Endothelial cell of umbilical vein (primary cell): ENCODE results near the gene SLC25A21. TPM values are rescaled to one million over a fixed set of nuclear protein-coding genes. Genes with fewer than 3 reads are reported as not detected.
"Not testable (repeated sequence)": the region's sequence is repeated elsewhere in the genome, so short reads cannot be mapped to it uniquely, and the experiment has no call there.

Source experiments
- BruUV-seq: library from RNA; stranded (reverse); fragments of 400-500 nt; replicated peaks from 2 replicates; lab custom pipeline; 2021; lab: Mats Ljungman, UMichigan
- CTCF ChIA-PET: fragments of 300-600, 350-600 bp; sonication (Branson Sonifier 250); formaldehyde crosslinking; loops from one replicate; lab custom pipeline; 2021; ENCODE audit warnings: antibody characterized with exemption, inconsistent platforms; lab: Charles Lee
- POLR2A ChIA-PET: fragments of 300-600, 350-600 bp; sonication (Branson Sonifier 250); formaldehyde crosslinking; loops from one replicate; lab custom pipeline; 2021; ENCODE audit warnings: antibody characterized with exemption, inconsistent platforms; lab: Charles Lee
- DNase-seq: peaks from one replicate; pipeline ENCODE4 v3.0.0-alpha.2; 2011; ENCODE audit warnings: low read depth, low spot score
- FAIRE-seq: peaks from 2 replicates; lab custom pipeline; 2011; peaks lifted over from hg19 to GRCh38; lab: Jason Lieb, UNC
- H2AFZ ChIP-seq: 2 replicates; pipeline ENCODE4 v1.6.0; 2012; ENCODE audit warnings: low read depth, low read length, control low read depth, inconsistent platforms
- H3K27ac ChIP-seq: 2 replicates; pipeline ENCODE4 v1.5.1; 2011; ENCODE audit warnings: low read depth, mild to moderate bottlenecking, control low read depth, low read length, moderate library complexity; ENCODE audit not compliant: insufficient read depth
- H3K27me3 ChIP-seq, 2 experiments: 2 replicates each; pipeline versions ENCODE4 v1.6.0 to v1.6.1; 2011; ENCODE audit warnings: low read length in 2 of 2, mixed read lengths in 1 of 2; ENCODE audit not compliant: control insufficient read depth in 2 of 2, insufficient read depth in 2 of 2
- H3K36me3 ChIP-seq, 2 experiments: 2 replicates in 1 of 2; 3 replicates in 1 of 2; pipeline ENCODE4 v1.5.1; 2011; ENCODE audit warnings: low read length in 2 of 2, mild to moderate bottlenecking in 1 of 2, moderate library complexity in 1 of 2; ENCODE audit not compliant: control insufficient read depth in 2 of 2, insufficient read depth in 2 of 2; ENCODE audit errors: extremely low read depth in 1 of 2
- H3K4me1 ChIP-seq: 3 replicates; pipeline ENCODE4 v1.5.1; 2011; ENCODE audit warnings: mild to moderate bottlenecking, low read length; ENCODE audit not compliant: control insufficient read depth, insufficient read depth; ENCODE audit errors: extremely low read depth
- H3K4me2 ChIP-seq: 2 replicates; pipeline ENCODE4 v1.6.1; 2011; ENCODE audit warnings: low read length, control low read depth, mixed read lengths; ENCODE audit not compliant: insufficient read depth
- H3K4me3 ChIP-seq, 3 experiments: fragments of 200-600 bp in 1 of 3; sonication (generic), shearing (Covaris generic) in 1 of 3; replicated peaks in 1 of 3; 2 replicates each; pipeline ENCODE4 v1.5.1; 2011 to 2016; ENCODE audit warnings: control low read depth in 3 of 3, low read length in 3 of 3, mild to moderate bottlenecking in 2 of 3, inconsistent platforms in 1 of 3, low read depth in 1 of 3, moderate library complexity in 1 of 3; ENCODE audit not compliant: insufficient read depth in 1 of 3
- H3K79me2 ChIP-seq: 2 replicates; pipeline ENCODE4 v1.6.0; 2012; ENCODE audit warnings: low read length, inconsistent platforms; ENCODE audit not compliant: control insufficient read depth, insufficient read depth
- H3K9ac ChIP-seq: replicated peaks from 2 replicates; pipeline ENCODE3; 2011; ENCODE audit warnings: low read length, control low read depth; ENCODE audit not compliant: insufficient read depth; ENCODE audit errors: extremely low read depth
- H3K9me1 ChIP-seq: replicated peaks from 3 replicates; pipeline ENCODE4 v1.6.0; 2011; ENCODE audit warnings: mild to moderate bottlenecking, low read length; ENCODE audit not compliant: control insufficient read depth, insufficient read depth; ENCODE audit errors: extremely low read depth
- H3K9me3 ChIP-seq: replicated peaks from 2 replicates; pipeline ENCODE4 v1.5.1; 2012; ENCODE audit warnings: low read length, inconsistent platforms; ENCODE audit not compliant: control insufficient read depth, insufficient read depth
- H4K20me1 ChIP-seq: replicated peaks from 2 replicates; pipeline ENCODE3; 2011; ENCODE audit warnings: mild to moderate bottlenecking, low read length; ENCODE audit not compliant: control insufficient read depth, insufficient read depth; ENCODE audit errors: extremely low read depth
- CTCF ChIP-seq, 2 donors: IDR thresholded peaks; 1 replicate in 1 of 2; 2 replicates in 1 of 2; pipeline ENCODE4 v1.5.1; 2011; ENCODE audit warnings: low read length in 2 of 2, mild to moderate bottlenecking in 2 of 2, moderate library complexity in 2 of 2, control low read depth in 1 of 2, inconsistent platforms in 1 of 2, low read depth in 1 of 2; ENCODE audit not compliant: insufficient read depth in 1 of 2; ENCODE audit errors: extremely low read depth in 1 of 2
- EZH2 ChIP-seq: IDR thresholded peaks from 2 replicates; pipeline ENCODE4 v1.6.1; 2012; ENCODE audit warnings: borderline replicate concordance, low read depth, mild to moderate bottlenecking, moderate library complexity, low read length, inconsistent platforms; ENCODE audit not compliant: severe bottlenecking
- FOS ChIP-seq: IDR thresholded peaks from 2 replicates; pipeline ENCODE4 v1.6.1; 2011; ENCODE audit warnings: mild to moderate bottlenecking, low read length, moderate library complexity, borderline replicate concordance; ENCODE audit not compliant: insufficient read depth
- JUN ChIP-seq: IDR thresholded peaks from 2 replicates; pipeline ENCODE4 v1.6.1; 2011; ENCODE audit warnings: borderline replicate concordance, low read depth; ENCODE audit not compliant: insufficient read length, insufficient read depth
- MAX ChIP-seq: IDR thresholded peaks from 2 replicates; pipeline ENCODE4 v1.6.1; 2011; ENCODE audit not compliant: insufficient read depth, insufficient read length
- MYC ChIP-seq: IDR thresholded peaks from one replicate; pipeline ENCODE4 v1.6.1; 2011; ENCODE audit warnings: mild to moderate bottlenecking, low read depth, low read length
- POLR2A ChIP-seq: IDR thresholded peaks from 2 replicates; pipeline ENCODE4 v1.6.1; 2012; ENCODE audit warnings: low read depth, mild to moderate bottlenecking, control low read depth, low read length
- dilution Hi-C: fragments of 300-500 bp; cut with MboI; formaldehyde crosslinking; loops from one replicate; pipeline ENCODE4 v1.15.0; 2019; ENCODE audit warnings: low sequenced_read_pairs; ENCODE audit not compliant: extremely low pct_ligation_motif_present
- intact Hi-C: fragments of 100-400 bp; cut with micrococcal nuclease; formaldehyde crosslinking; loops from one replicate; pipeline ENCODE4 v1.10.0; 2022
- polyA plus RNA-seq, 4 experiments: library from polyadenylated mRNA; depleted of rRNA in 3 of 4; stranded (reverse) in 3 of 4; unstranded in 1 of 4; fragments of >200 nt; gene quantifications; 2 replicates each; pipeline versions ENCODE4 v1.2.1 to v1.2.3, GENCODE V29; 2011 to 2012; ENCODE audit warnings: missing spikeins in 1 of 4
- total RNA-seq: library from RNA; stranded (reverse); gene quantifications from 2 replicates; pipeline ENCODE4 v1.2.3, GENCODE V29; 2021

The SLC25A21 gene
- total and polyA plus RNA-seq, 2 donors (not counting 3 experiments of a cell fraction or from before 2014, with no cell fraction given), result 0.98 to 1.4 TPM

GRCh38 chr14:37205623-37206605 is 33.5 kb upstream of the SLC25A21 start:
- H3K4me3 ChIP-seq, H3K27me3 ChIP-seq, intact Hi-C loops, H3K36me3 ChIP-seq, H2AFZ ChIP-seq, BruUV-seq, H4K20me1 ChIP-seq, H3K9me3 ChIP-seq, H3K27ac ChIP-seq, FAIRE-seq, H3K4me2 ChIP-seq, DNase-seq, H3K9me1 ChIP-seq, H3K9ac ChIP-seq, dilution Hi-C loops, POLR2A ChIA-PET: not testable (repeated sequence)
- Histone ChIP-seq H3K79me2 (peaks cover 83% of the 10 kb centered on the region), H3K4me1 (peaks cover 20% of the 10 kb centered on the region)
- CTCF ChIA-PET, result interaction anchor here (1.6 kb wide), 1 partner anchor 25 kb away, joined by 3 read pairs; no protein-coding TSS in a partner anchor

- CTCF ChIA-PET, result interaction anchor here (0.7 to 4.0 kb wide), 3 partner anchors 10 to 650 kb away, joined by 3 to 28 read pairs (median 7); no protein-coding TSS in a partner anchor
- TF ChIP-seq MAX (no peak), EZH2 (no peak), JUN (no peak), FOS (no peak), POLR2A (no peak), MYC (no peak), CTCF (IDR thresholded peaks at IDR 0.05; ENCODE audit: extremely low read depth in 1 of 2, insufficient read depth in 1 of 2, low read depth in 1 of 2, low read length in 2 of 2) (no peak)
- dilution Hi-C loops, result no loop called here
- no peak overlapping the region for H2AFZ ChIP-seq
- peaks cover 6% of the 10 kb centered on the region for H3K9me3 ChIP-seq
- no peak overlapping the region for H3K27ac ChIP-seq
- H3K9me1 ChIP-seq, result no peaks in the 10 kb centered on the region
- intact Hi-C loops, result no loop called here
- H3K4me2 ChIP-seq, result no peak overlapping the region
- H3K36me3 ChIP-seq, result no peaks in the 10 kb centered on the region
- H3K4me1 ChIP-seq, result peaks cover 31% of the 10 kb centered on the region
- peaks cover 3% of the 10 kb centered on the region for H4K20me1 ChIP-seq
- H3K79me2 ChIP-seq, result peaks cover 91% of the 10 kb centered on the region
- no TSS peak for BruUV-seq
- no peak overlapping the region for H3K4me3 ChIP-seq
- FAIRE-seq, result no peak
- DNase-seq, result no peak
- H3K9ac ChIP-seq, result no peak overlapping the region
- no peaks in the 10 kb centered on the region for H3K27me3 ChIP-seq
- POLR2A ChIA-PET, result no interaction called here
Observed at GRCh38 chr14:37203423-37203822, 31.0 kb upstream of the SLC25A21 start.
